OCI-LY1 (cell line): Measurements from ENCODE around the gene ZDHHC11.
"Not testable (repeated sequence)": the region's sequence is repeated elsewhere in the genome, so short reads cannot be mapped to it uniquely, and the experiment has no call there.

Experiments
- H2AFZ ChIP-seq: fragments of 200-600 bp; sonication (generic), shearing (Covaris generic); 2 replicates; pipeline ENCODE4 v1.6.0; 2014; ENCODE audit warnings: antibody characterized with exemption, mild to moderate bottlenecking, low read length
- H3F3A ChIP-seq: fragments of 200-600 bp; sonication (generic), shearing (Covaris generic); 2 replicates; pipeline ENCODE4 v1.6.0; 2014; ENCODE audit warnings: mild to moderate bottlenecking, antibody characterized with exemption, low read length, moderate library complexity; ENCODE audit not compliant: insufficient read depth
- H3K27ac ChIP-seq: fragments of 200-600 bp; sonication (generic); 2 replicates; pipeline ENCODE4 v1.5.1; 2014; ENCODE audit warnings: low read length, mixed run types, mild to moderate bottlenecking, low read depth; ENCODE audit not compliant: poor library complexity, severe bottlenecking
- H3K27me3 ChIP-seq: fragments of 200-600 bp; sonication (generic); 2 replicates; pipeline ENCODE4 v1.6.0; 2014; ENCODE audit warnings: antibody characterized with exemption, mild to moderate bottlenecking, low read length, moderate library complexity; ENCODE audit not compliant: insufficient read depth
- H3K36me3 ChIP-seq: fragments of 200-600 bp; sonication (generic); 2 replicates; pipeline ENCODE4 v1.6.1; 2014; ENCODE audit warnings: mild to moderate bottlenecking, antibody characterized with exemption, low read length, moderate library complexity, mixed read lengths; ENCODE audit not compliant: insufficient read depth
- H3K4me1 ChIP-seq: fragments of 200-600 bp; sonication (generic); 2 replicates; pipeline ENCODE4 v1.5.1; 2014; ENCODE audit warnings: mild to moderate bottlenecking, low read length, moderate library complexity; ENCODE audit not compliant: insufficient read depth, severe bottlenecking
- H3K4me2 ChIP-seq: fragments of 200-600 bp; sonication (generic), shearing (Covaris generic); 2 replicates; pipeline ENCODE4 v1.6.1; 2014; ENCODE audit warnings: low read length
- H3K4me3 ChIP-seq: fragments of 200-600 bp; sonication (generic); 2 replicates; pipeline ENCODE4 v1.5.1; 2014; ENCODE audit warnings: low read length, low read depth, mild to moderate bottlenecking, mixed read lengths; ENCODE audit not compliant: poor library complexity, severe bottlenecking
- H3K79me2 ChIP-seq: fragments of 200-600 bp; shearing (Covaris generic); 2 replicates; pipeline ENCODE4 v1.6.1; 2016; ENCODE audit warnings: mixed run types, low read length, mixed read lengths; ENCODE audit not compliant: insufficient read depth
- H3K9ac ChIP-seq: fragments of 200-600 bp; sonication (generic), shearing (Covaris generic); 2 replicates; pipeline ENCODE4 v1.6.1; 2014; ENCODE audit warnings: mild to moderate bottlenecking, low read length, mixed read lengths
- H3K9me2 ChIP-seq: fragments of 200-600 bp; sonication (generic), shearing (Covaris generic); 2 replicates; pipeline ENCODE4 v1.6.1; 2014; ENCODE audit warnings: low read depth, mild to moderate bottlenecking, low read length, mixed read lengths
- H3K9me3 ChIP-seq: fragments of 200-600 bp; shearing (Covaris generic); 2 replicates; pipeline ENCODE4 v1.6.1; 2014; ENCODE audit warnings: low read length, mixed read lengths
- H4K20me1 ChIP-seq: fragments of 200-600 bp; sonication (generic), shearing (Covaris generic); 2 replicates; pipeline ENCODE4 v1.6.0; 2016; ENCODE audit warnings: mild to moderate bottlenecking, low read length; ENCODE audit not compliant: insufficient read depth

The ZDHHC11 gene

GRCh38 chr5:845031-845675, 5.6 kb downstream of the ZDHHC11 start:
- H3K9me2 ChIP-seq, H3K9ac ChIP-seq, H3K9me3 ChIP-seq, H3K27me3 ChIP-seq, H4K20me1 ChIP-seq, H3K4me3 ChIP-seq, H3F3A ChIP-seq, H3K36me3 ChIP-seq, H3K79me2 ChIP-seq, H3K4me1 ChIP-seq, H3K27ac ChIP-seq, H3K4me2 ChIP-seq, H2AFZ ChIP-seq: not testable (repeated sequence)

GRCh38 chr5:844426-844825, 6.4 kb downstream of the ZDHHC11 start:
- not testable (repeated sequence) for H3K27me3 ChIP-seq, H3K9ac ChIP-seq, H3K4me3 ChIP-seq, H3K4me1 ChIP-seq, H3K27ac ChIP-seq, H3K9me3 ChIP-seq, H3K4me2 ChIP-seq, H4K20me1 ChIP-seq, H3K79me2 ChIP-seq, H3K9me2 ChIP-seq, H2AFZ ChIP-seq, H3F3A ChIP-seq, H3K36me3 ChIP-seq

GRCh38 chr5:843926-844325, 6.9 kb downstream of the ZDHHC11 start:
- H3K36me3 ChIP-seq, H2AFZ ChIP-seq, H3K9ac ChIP-seq, H3K27me3 ChIP-seq, H3K79me2 ChIP-seq, H3K27ac ChIP-seq, H3K4me1 ChIP-seq, H3K4me2 ChIP-seq, H3K9me2 ChIP-seq, H4K20me1 ChIP-seq, H3K9me3 ChIP-seq, H3K4me3 ChIP-seq, H3F3A ChIP-seq: not testable (repeated sequence)

- not testable (repeated sequence) for H3K4me2 ChIP-seq, H3K9me2 ChIP-seq, H3K36me3 ChIP-seq, H2AFZ ChIP-seq, H3K27ac ChIP-seq, H3K9me3 ChIP-seq, H3K9ac ChIP-seq, H4K20me1 ChIP-seq, H3K4me1 ChIP-seq, H3K4me3 ChIP-seq, H3K79me2 ChIP-seq, H3K27me3 ChIP-seq, H3F3A ChIP-seq
Observed at GRCh38 chr5:843371-843770, 7.4 kb downstream of the ZDHHC11 start.

- H3K9me3 ChIP-seq, H3F3A ChIP-seq, H3K27ac ChIP-seq, H3K36me3 ChIP-seq, H3K9me2 ChIP-seq, H3K27me3 ChIP-seq, H3K4me3 ChIP-seq, H3K4me2 ChIP-seq, H3K9ac ChIP-seq, H4K20me1 ChIP-seq, H3K4me1 ChIP-seq, H2AFZ ChIP-seq, H3K79me2 ChIP-seq: not testable (repeated sequence)
Observed at GRCh38 chr5:842402-843221, 8.2 kb downstream of the ZDHHC11 start.

- H3K79me2 ChIP-seq, H3K9me2 ChIP-seq, H3K27ac ChIP-seq, H3K4me2 ChIP-seq, H3K9me3 ChIP-seq, H3F3A ChIP-seq, H3K4me1 ChIP-seq, H2AFZ ChIP-seq, H3K9ac ChIP-seq, H3K4me3 ChIP-seq, H4K20me1 ChIP-seq, H3K36me3 ChIP-seq, H3K27me3 ChIP-seq: not testable (repeated sequence)
Observed at GRCh38 chr5:841531-842401, 9.0 kb downstream of the ZDHHC11 start.

- not testable (repeated sequence) for H4K20me1 ChIP-seq, H3K27me3 ChIP-seq, H3K27ac ChIP-seq, H3K4me3 ChIP-seq, H3K9me3 ChIP-seq, H3K4me1 ChIP-seq, H3K79me2 ChIP-seq, H2AFZ ChIP-seq, H3F3A ChIP-seq, H3K9ac ChIP-seq, H3K4me2 ChIP-seq, H3K36me3 ChIP-seq, H3K9me2 ChIP-seq
Observed at GRCh38 chr5:840974-841435, 9.8 kb downstream of the ZDHHC11 start.
